Stomach (tissue), 4 donors: ENCODE results near the gene SLC2A10.

Experiments used
- CTCF ChIP-seq, 7 experiments: fragments of 450-650 bp in 4 of 7; fragments of 200-600 bp in 3 of 7; sonication (generic) in 3 of 7; IDR thresholded peaks; one replicate each; pipeline ENCODE4 v1.5.1; 2016 to 2019; ENCODE audit warnings: antibody characterized with exemption in 7 of 7, control low read depth in 2 of 7, mild to moderate bottlenecking in 1 of 7
- EP300 ChIP-seq: sonication (generic); formaldehyde crosslinking; IDR thresholded peaks from one replicate; pipeline ENCODE4 v1.6.1; 2017; ENCODE audit warnings: antibody characterized with exemption
- POLR2A ChIP-seq, 4 donors: fragments of 450-650 bp; IDR thresholded peaks; one replicate each; pipeline ENCODE4 v1.6.1; 2016; ENCODE audit warnings: antibody characterized with exemption in 4 of 4, control low read depth in 2 of 4, mild to moderate bottlenecking in 1 of 4, moderate library complexity in 1 of 4

GRCh38 chr20:46709055-46709458 lies 392 bp upstream of the SLC2A10 start:
- TF ChIP-seq CTCF (IDR thresholded peaks at IDR 0.05): no peak
- no peak for TF ChIP-seq EP300
- no peak for TF ChIP-seq POLR2A (IDR thresholded peaks at IDR 0.05)
